Mucosa of rectum (tissue), 2 donors: ENCODE results near the gene ZMYND8.
A peak's percentile ranks its signal among the peaks of the same experiment; 100 is the strongest.
"Not testable (repeated sequence)": the region's sequence is repeated elsewhere in the genome, so short reads cannot be mapped to it uniquely, and the experiment has no call there.

Source experiments
- H3K27ac ChIP-seq, 2 donors: one replicate each; pipeline ENCODE4 v1.7.0; 2013; ENCODE audit warnings: inconsistent platforms in 2 of 2, low read depth in 2 of 2, low read length in 2 of 2
- H3K27me3 ChIP-seq, 2 donors: one replicate each; pipeline ENCODE4 v1.7.0; 2013; ENCODE audit warnings: low read length in 2 of 2; ENCODE audit not compliant: control insufficient read depth in 2 of 2, insufficient read depth in 2 of 2
- H3K36me3 ChIP-seq, 2 donors: one replicate each; pipeline ENCODE4 v1.7.0; 2013; ENCODE audit warnings: low read length in 2 of 2; ENCODE audit not compliant: control insufficient read depth in 2 of 2, insufficient read depth in 2 of 2
- H3K4me1 ChIP-seq, 2 donors: one replicate each; pipeline ENCODE4 v1.7.0; 2013; ENCODE audit warnings: low read length in 2 of 2, mild to moderate bottlenecking in 1 of 2; ENCODE audit not compliant: control insufficient read depth in 2 of 2, insufficient read depth in 2 of 2
- H3K4me3 ChIP-seq, 2 donors: one replicate each; pipeline ENCODE4 v1.7.0; 2013; ENCODE audit warnings: low read length in 2 of 2
- H3K9ac ChIP-seq, 2 donors: one replicate each; pipeline ENCODE4 v1.7.0; 2013; ENCODE audit warnings: low read length in 2 of 2, low read depth in 1 of 2, mild to moderate bottlenecking in 1 of 2
- H3K9me3 ChIP-seq, 2 donors: one replicate each; pipeline ENCODE4 v1.7.0; 2013; ENCODE audit warnings: low read length in 2 of 2; ENCODE audit not compliant: control insufficient read depth in 2 of 2
- donor health status: healthy.
- donor health status: Normal muscosa, but diverticular disease.

ZMYND8 gene

GRCh38 chr20:47310729-47311128, 45.8 kb downstream of the ZMYND8 start:
- Histone ChIP-seq H3K36me3 (peaks cover 26 to 32% of the 10 kb centered on the region in 2 donors), H3K27ac (no peak overlapping the region)

GRCh38 chr20:47309806-47310426, 46.6 kb downstream of the ZMYND8 start:
- H3K27ac ChIP-seq: no peak overlapping the region

More at GRCh38 chr20:47310729-47311128, 45.8 kb downstream of the ZMYND8 start:
- H3K9ac ChIP-seq: no peak overlapping the region
- H3K4me1 ChIP-seq: peaks cover 0 to 9% of the 10 kb centered on the region in 2 donors
- no peak overlapping the region for H3K4me3 ChIP-seq
- no peaks in the 10 kb centered on the region for H3K27me3 ChIP-seq
- H3K9me3 ChIP-seq: no peaks in the 10 kb centered on the region

GRCh38 chr20:47309394-47309793, 47.1 kb downstream of the ZMYND8 start:
- H3K9ac ChIP-seq: no peak overlapping the region
- peaks cover 4 to 6% of the 10 kb centered on the region in 2 donors for H3K4me1 ChIP-seq
- no peaks in the 10 kb centered on the region for H3K9me3 ChIP-seq
- no peaks in the 10 kb centered on the region for H3K27me3 ChIP-seq
- H3K27ac ChIP-seq: no peak overlapping the region
- H3K36me3 ChIP-seq: peaks cover 30 to 39% of the 10 kb centered on the region in 2 donors
- H3K4me3 ChIP-seq: no peak overlapping the region

More at GRCh38 chr20:47309806-47310426, 46.6 kb downstream of the ZMYND8 start:
- Histone ChIP-seq H3K27me3 (no peaks in the 10 kb centered on the region), H3K36me3 (peaks cover 30 to 35% of the 10 kb centered on the region in 2 donors), H3K9ac (no peak overlapping the region), H3K4me1 (peaks cover 0 to 2% of the 10 kb centered on the region in 2 donors), H3K9me3 (no peaks in the 10 kb centered on the region), H3K4me3 (no peak overlapping the region)

- not testable (repeated sequence) for H3K27me3 ChIP-seq, H3K9me3 ChIP-seq, H3K9ac ChIP-seq, H3K27ac ChIP-seq, H3K4me3 ChIP-seq
- peaks cover 12 to 16% of the 10 kb centered on the region in 2 donors for H3K4me1 ChIP-seq
- peaks cover 37 to 44% of the 10 kb centered on the region in 2 donors for H3K36me3 ChIP-seq
Observed at GRCh38 chr20:47307569-47307968, 48.9 kb downstream of the ZMYND8 start.

GRCh38 chr20:47306755-47307370, 49.6 kb downstream of the ZMYND8 start:
- Histone ChIP-seq H3K27me3 (no peaks in the 10 kb centered on the region), H3K27ac (no peak overlapping the region), H3K9me3 (no peaks in the 10 kb centered on the region), H3K4me1 (peaks cover 12 to 16% of the 10 kb centered on the region in 2 donors), H3K4me3 (no peak overlapping the region), H3K36me3 (peaks cover 40 to 46% of the 10 kb centered on the region in 2 donors), H3K9ac (no peak overlapping the region)

GRCh38 chr20:47306095-47306494, 50.4 kb downstream of the ZMYND8 start:
- H3K36me3 ChIP-seq: peaks cover 37 to 46% of the 10 kb centered on the region in 2 donors
- peaks cover 12 to 16% of the 10 kb centered on the region in 2 donors for H3K4me1 ChIP-seq
- no peaks in the 10 kb centered on the region for H3K9me3 ChIP-seq
- no peak overlapping the region for H3K9ac ChIP-seq
- no peak overlapping the region for H3K27ac ChIP-seq
- no peaks in the 10 kb centered on the region for H3K27me3 ChIP-seq
- no peak overlapping the region for H3K4me3 ChIP-seq

- no peak overlapping the region for H3K27ac ChIP-seq
- no peak overlapping the region for H3K4me3 ChIP-seq
- peaks cover 35 to 47% of the 10 kb centered on the region in 2 donors for H3K36me3 ChIP-seq
- no peaks in the 10 kb centered on the region for H3K9me3 ChIP-seq
- H3K9ac ChIP-seq: no peak overlapping the region
- H3K27me3 ChIP-seq: no peaks in the 10 kb centered on the region
- H3K4me1 ChIP-seq: peaks cover 12 to 16% of the 10 kb centered on the region in 2 donors
Observed at GRCh38 chr20:47305667-47306066, 50.8 kb downstream of the ZMYND8 start.

GRCh38 chr20:47304287-47304686, 52.2 kb downstream of the ZMYND8 start:
- peak overlapping the region; percentile 45 to 49 for H3K27ac ChIP-seq
- peaks cover 32 to 40% of the 10 kb centered on the region in 2 donors for H3K36me3 ChIP-seq
- H3K9me3 ChIP-seq: no peaks in the 10 kb centered on the region
- H3K27me3 ChIP-seq: no peaks in the 10 kb centered on the region
- H3K9ac ChIP-seq: peak overlapping the region in 1 of 2 donors; percentile 51
- H3K4me1 ChIP-seq: peaks cover 12 to 16% of the 10 kb centered on the region in 2 donors
- no peak overlapping the region for H3K4me3 ChIP-seq

GRCh38 chr20:47303736-47304135, 52.8 kb downstream of the ZMYND8 start:
- Histone ChIP-seq H3K9me3 (no peaks in the 10 kb centered on the region), H3K27me3 (no peaks in the 10 kb centered on the region), H3K4me1 (peaks cover 12 to 16% of the 10 kb centered on the region in 2 donors), H3K4me3 (no peak overlapping the region), H3K9ac (peak overlapping the region in 1 of 2 donors; percentile 51), H3K27ac (peak overlapping the region; percentile 45 to 49), H3K36me3 (peaks cover 32 to 39% of the 10 kb centered on the region in 2 donors)

GRCh38 chr20:47300071-47300470, 56.4 kb downstream of the ZMYND8 start:
- Histone ChIP-seq H3K4me3 (no peak overlapping the region), H3K9me3 (no peaks in the 10 kb centered on the region), H3K9ac (no peak overlapping the region), H3K27me3 (no peaks in the 10 kb centered on the region), H3K36me3 (peaks cover 53 to 55% of the 10 kb centered on the region in 2 donors), H3K4me1 (peaks cover 12 to 16% of the 10 kb centered on the region in 2 donors), H3K27ac (no peak overlapping the region)
